RWPE1 (cell line): ENCODE results near the gene NTM.

Experiments used
- CTCF ChIA-PET: fragments of 350-600 bp; sonication (Branson Sonifier 250); formaldehyde crosslinking; extraction: SDS; loops from one replicate; lab custom pipeline; 2021; lab: Yijun Ruan, JAX
- POLR2A ChIA-PET: fragments of 400-600 bp; formaldehyde crosslinking; extraction: SDS; loops from one replicate; lab custom pipeline; 2020; ENCODE audit warnings: antibody characterized with exemption; ENCODE audit not compliant: low non-redundant PET; lab: Yijun Ruan, JAX
- DNase-seq: peaks from one replicate; pipeline ENCODE4 v3.0.0; 2012; ENCODE audit warnings: low spot score
- H3K27ac ChIP-seq: fragments of 450-650 bp; 2 replicates; pipeline ENCODE4 v1.5.1; 2017
- TF ChIP-seq, protein P1 (sequence below): fragments of 450-650 bp; conservative IDR thresholded peaks from 2 replicates; pipeline ENCODE4 v1.5.1; 2017; ENCODE audit warnings: low read depth, mild to moderate bottlenecking

NTM gene

DNA sequence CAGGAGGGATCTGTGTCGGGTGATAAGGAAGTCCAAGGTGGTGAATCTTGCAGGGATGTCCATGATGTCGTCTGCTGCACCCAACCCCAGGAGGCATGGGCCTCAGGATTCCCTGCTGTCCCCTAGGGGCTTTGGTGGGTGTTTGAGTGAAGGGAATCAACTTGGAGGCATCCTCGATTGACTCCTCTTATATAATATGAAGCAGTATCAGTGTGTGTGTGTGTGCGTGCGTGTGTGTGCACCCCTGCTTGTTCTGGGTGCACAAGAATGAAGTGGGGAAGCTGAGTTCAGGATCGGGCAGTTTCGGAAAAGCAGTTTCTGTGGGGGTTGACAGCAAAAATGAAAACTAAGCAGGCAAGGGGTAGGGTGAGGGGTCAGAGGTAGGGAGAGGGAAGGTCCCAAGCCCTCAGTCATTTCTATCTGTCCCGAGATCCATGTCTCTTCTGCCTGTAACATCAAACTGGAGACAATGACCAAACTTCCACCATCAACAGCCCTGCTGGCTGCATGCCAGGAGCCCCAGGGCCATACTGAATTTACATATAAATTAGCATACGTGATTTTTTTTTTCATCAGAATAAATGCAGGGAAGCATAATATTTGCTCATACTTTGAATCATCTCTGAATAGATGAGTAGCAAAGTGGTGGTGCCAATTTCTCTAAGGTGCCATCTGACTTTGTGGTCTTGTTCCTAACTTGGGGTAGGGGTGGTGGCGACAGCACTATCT, 2.0 kb downstream of the NTM start:
- CTCF ChIA-PET = no interaction called here

DNA sequence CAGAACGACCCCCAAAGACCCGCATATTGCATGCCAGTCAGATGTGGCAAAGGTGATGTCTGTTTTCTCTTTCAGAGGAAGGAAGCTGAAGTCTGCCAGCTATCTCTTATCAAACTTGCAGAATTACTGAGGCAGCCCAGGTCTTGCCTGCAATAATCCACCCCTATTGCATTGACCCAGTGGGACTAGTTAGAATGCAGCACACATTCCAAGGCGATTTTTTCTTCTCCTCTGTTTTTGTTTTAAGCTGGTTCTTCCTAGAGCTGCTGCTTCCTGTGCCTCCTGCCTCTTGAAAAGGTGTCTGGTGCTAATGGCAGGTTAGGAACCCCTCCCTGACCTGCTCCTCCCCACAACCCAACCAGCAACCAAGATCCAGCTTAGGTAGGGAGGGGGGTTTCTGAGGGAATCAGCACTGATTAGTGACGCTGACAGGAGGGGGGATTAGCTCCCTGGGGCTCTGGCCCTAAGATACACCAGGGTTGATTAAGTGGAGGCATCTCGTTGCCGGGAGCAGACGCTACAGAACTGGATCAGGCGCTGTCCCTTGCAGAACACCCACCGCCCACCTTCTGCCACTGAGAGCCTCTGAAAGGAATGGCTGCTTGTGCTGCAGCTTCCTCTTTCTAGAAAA, 2.8 kb downstream of the NTM start:
- DNase-seq = no peak
- POLR2A ChIA-PET = no interaction called here
- CTCF ChIA-PET = no interaction called here
- TF ChIP-seq, protein P1, sequence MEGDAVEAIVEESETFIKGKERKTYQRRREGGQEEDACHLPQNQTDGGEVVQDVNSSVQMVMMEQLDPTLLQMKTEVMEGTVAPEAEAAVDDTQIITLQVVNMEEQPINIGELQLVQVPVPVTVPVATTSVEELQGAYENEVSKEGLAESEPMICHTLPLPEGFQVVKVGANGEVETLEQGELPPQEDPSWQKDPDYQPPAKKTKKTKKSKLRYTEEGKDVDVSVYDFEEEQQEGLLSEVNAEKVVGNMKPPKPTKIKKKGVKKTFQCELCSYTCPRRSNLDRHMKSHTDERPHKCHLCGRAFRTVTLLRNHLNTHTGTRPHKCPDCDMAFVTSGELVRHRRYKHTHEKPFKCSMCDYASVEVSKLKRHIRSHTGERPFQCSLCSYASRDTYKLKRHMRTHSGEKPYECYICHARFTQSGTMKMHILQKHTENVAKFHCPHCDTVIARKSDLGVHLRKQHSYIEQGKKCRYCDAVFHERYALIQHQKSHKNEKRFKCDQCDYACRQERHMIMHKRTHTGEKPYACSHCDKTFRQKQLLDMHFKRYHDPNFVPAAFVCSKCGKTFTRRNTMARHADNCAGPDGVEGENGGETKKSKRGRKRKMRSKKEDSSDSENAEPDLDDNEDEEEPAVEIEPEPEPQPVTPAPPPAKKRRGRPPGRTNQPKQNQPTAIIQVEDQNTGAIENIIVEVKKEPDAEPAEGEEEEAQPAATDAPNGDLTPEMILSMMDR = no peak
- no peak overlapping the region for H3K27ac ChIP-seq

More for the DNA sequence above, 2.0 kb downstream of the NTM start:
- H3K27ac ChIP-seq = no peak overlapping the region
- TF ChIP-seq, protein P1 = no peak
- DNase-seq = no peak
- POLR2A ChIA-PET = no interaction called here

DNA sequence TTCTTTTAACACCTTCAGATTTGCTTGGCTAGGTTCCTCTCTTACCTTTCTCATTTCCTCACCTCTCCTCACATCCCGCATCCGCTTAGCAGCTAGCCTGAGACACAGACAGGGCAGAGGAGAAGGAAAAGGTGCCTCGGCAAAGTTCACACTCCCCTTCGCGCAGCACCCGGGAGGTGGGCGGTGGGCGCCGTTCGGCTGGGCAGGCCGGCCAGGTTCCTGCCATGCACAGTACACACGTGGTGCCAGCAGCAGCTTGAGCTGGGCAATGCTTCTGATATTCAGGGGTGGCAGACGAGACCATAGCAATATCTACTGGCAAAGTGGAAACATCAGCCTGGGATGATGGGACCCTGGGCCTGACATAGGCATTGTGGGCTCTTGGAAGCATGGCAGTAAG, 3.3 kb downstream of the NTM start:
- POLR2A ChIA-PET = no interaction called here
- TF ChIP-seq, protein P1 = no peak
- CTCF ChIA-PET = no interaction called here
- DNase-seq = no peak
- H3K27ac ChIP-seq = no peak overlapping the region

DNA sequence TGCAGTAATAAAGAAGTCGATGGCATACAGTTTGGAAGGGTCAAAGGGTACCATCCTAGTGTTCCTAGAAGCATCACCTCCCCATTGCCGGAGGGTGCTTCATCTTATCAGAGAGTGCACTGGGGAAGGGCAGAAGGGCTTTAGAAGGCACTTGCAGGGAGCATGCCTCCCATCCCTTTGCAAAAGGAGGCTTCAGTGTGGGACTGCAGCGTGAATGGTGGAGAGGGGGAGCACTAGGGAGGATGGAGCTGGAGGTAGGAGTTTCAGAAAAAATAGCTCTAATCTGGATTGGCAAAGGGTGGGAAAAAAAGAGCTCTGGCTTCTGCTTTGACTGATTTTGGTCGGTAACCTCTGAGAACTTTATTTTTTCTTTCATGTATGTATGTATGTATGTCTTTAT, 5.0 kb downstream of the NTM start:
- ChIA-PET CTCF (no interaction called here), POLR2A (no interaction called here)
- TF ChIP-seq, protein P1 = no peak
- no peak overlapping the region for H3K27ac ChIP-seq
- no peak for DNase-seq

DNA sequence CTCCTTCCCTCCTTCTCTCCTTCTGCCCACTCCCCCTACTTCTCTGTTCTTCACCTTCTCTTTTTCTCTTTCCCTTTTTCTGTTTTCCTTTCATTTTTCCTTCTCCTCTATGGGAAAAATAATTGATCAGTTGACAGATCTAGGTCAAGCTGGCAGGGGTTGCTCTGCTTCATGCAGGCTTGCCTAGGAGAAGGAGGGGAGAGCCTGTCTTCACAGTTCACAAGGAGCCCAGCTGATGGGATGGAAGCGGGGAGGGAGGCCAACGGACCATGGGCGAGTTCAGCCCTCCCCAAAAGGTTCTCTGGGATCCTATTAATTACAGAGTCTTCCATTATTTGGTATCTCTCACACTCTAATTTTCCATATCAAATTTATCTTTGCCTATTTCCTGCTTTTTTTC, 5.5 kb downstream of the NTM start:
- no peak for DNase-seq
- no peak overlapping the region for H3K27ac ChIP-seq
- ChIA-PET CTCF (no interaction called here), POLR2A (no interaction called here)
- TF ChIP-seq, protein P1 = no peak

DNA sequence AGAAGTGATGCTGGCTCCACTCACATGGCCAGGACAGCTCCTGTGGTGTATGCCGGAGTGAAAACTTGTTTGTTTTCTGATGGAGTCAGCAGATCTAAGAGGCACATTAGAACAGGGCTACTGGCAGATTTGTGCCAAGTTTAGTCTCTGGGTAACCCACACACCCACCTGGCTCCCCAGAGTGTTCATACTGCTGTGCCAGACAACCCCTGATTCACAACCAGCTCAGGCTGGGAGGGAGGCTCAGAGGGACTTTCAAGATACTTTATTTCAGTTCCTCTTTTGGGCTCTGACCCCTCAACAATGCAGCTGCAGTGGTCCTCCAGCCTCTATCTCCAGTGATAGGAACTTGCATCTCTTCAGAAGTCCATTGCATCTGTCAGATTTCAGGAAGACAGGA, 8.5 kb downstream of the NTM start:
- ChIA-PET POLR2A (no interaction called here), CTCF (interaction anchor here (0.6 to 1.1 kb wide), 3 partner anchors 9 to 332 kb away, joined by 3 to 6 read pairs (median 3); partner anchors contain the start of gene NTM)
- no peak for DNase-seq
- TF ChIP-seq, protein P1 = no peak
- no peak overlapping the region for H3K27ac ChIP-seq
